Progenitor cell of endocrine pancreas (in vitro differentiated cells): Measurements from ENCODE around the gene PITPNM1. TPM values are rescaled to one million over a fixed set of nuclear protein-coding genes. Genes with fewer than 3 reads are reported as not detected.
"Not testable (repeated sequence)": the region's sequence is repeated elsewhere in the genome, so short reads cannot be mapped to it uniquely, and the experiment has no call there.

Source experiments
- DNase-seq: peaks from one replicate; pipeline ENCODE4 v3.0.0; 2021; ENCODE audit warnings: low spot score; ENCODE audit not compliant: unreplicated experiment
- H3K27ac Mint-ChIP-seq: 2 replicates; pipeline ENCODE4 v1.8.0; 2021; ENCODE audit warnings: mild to moderate bottlenecking, moderate library complexity, mixed read lengths
- H3K27me3 Mint-ChIP-seq: 2 replicates; pipeline ENCODE4 v1.8.0; 2021; ENCODE audit warnings: mixed read lengths
- H3K36me3 Mint-ChIP-seq: 2 replicates; pipeline ENCODE4 v1.8.0; 2022; ENCODE audit warnings: mixed read lengths; ENCODE audit not compliant: insufficient read depth
- H3K4me1 Mint-ChIP-seq: 2 replicates; pipeline ENCODE4 v1.8.0; 2021; ENCODE audit warnings: low read depth, mixed read lengths
- H3K4me3 Mint-ChIP-seq: 2 replicates; pipeline ENCODE4 v1.8.0; 2021; ENCODE audit warnings: low read depth, mild to moderate bottlenecking, moderate library complexity, mixed read lengths
- H3K9me3 Mint-ChIP-seq: 2 replicates; pipeline ENCODE4 v1.8.0; 2021; ENCODE audit warnings: low read depth, mixed read lengths
- CTCF ChIP-seq: fragments of 200-600 bp; sonication (generic); IDR thresholded peaks from one replicate; pipeline ENCODE4 v1.5.0; 2021; ENCODE audit warnings: antibody characterized with exemption, mild to moderate bottlenecking; ENCODE audit not compliant: unreplicated experiment
- total RNA-seq: library from RNA; stranded (reverse); gene quantifications from 2 replicates; pipeline ENCODE4 v1.2.1, GENCODE V29; 2021

PITPNM1 gene
- total RNA-seq, 1 donor from 2014 or later: 76.3 TPM

- Mint-ChIP-seq H3K4me1 (peaks cover 9% of the 10 kb centered on the region), H3K27me3 (peaks cover under 1% of the 10 kb centered on the region), H3K9me3 (peaks cover 2% of the 10 kb centered on the region), H3K36me3 (peaks cover 16% of the 10 kb centered on the region), H3K4me3 (peak overlapping the region; percentile 7), H3K27ac (no peak overlapping the region)
- no peak for DNase-seq
- TF ChIP-seq CTCF: no peak
Observed at GRCh38 chr11:67484847-67485311, 20.3 kb downstream of the PITPNM1 start.

GRCh38 chr11:67483831-67484665 lies 21.1 kb downstream of the PITPNM1 start:
- H3K27ac Mint-ChIP-seq: no peak overlapping the region
- peaks cover 9% of the 10 kb centered on the region for H3K4me1 Mint-ChIP-seq
- H3K9me3 Mint-ChIP-seq: peaks cover 2% of the 10 kb centered on the region
- TF ChIP-seq CTCF: no peak
- peaks cover 12% of the 10 kb centered on the region for H3K36me3 Mint-ChIP-seq
- peak overlapping the region; percentile 87 for H3K4me3 Mint-ChIP-seq
- H3K27me3 Mint-ChIP-seq: peaks cover 2% of the 10 kb centered on the region
- DNase-seq: no peak

- peak; percentile 95 for DNase-seq
- peaks cover 9% of the 10 kb centered on the region for H3K4me1 Mint-ChIP-seq
- peaks cover 2% of the 10 kb centered on the region for H3K9me3 Mint-ChIP-seq
- peak within 1 kb of the TSS; percentile 94 for H3K27ac Mint-ChIP-seq
- H3K4me3 Mint-ChIP-seq: peak within 1 kb of the TSS; percentile 87
- H3K27me3 Mint-ChIP-seq: peaks cover 2% of the 10 kb centered on the region
- peaks cover 12% of the 10 kb centered on the region for H3K36me3 Mint-ChIP-seq
- peak; percentile 15 for TF ChIP-seq CTCF
Observed at GRCh38 chr11:67482827-67483798, 22.1 kb downstream of the PITPNM1 start, which contains the start of gene AIP. Gene AIP (plus strand): TSS chr11:67483026. CDS start chr11:67483159, 133 bp downstream.

GRCh38 chr11:67482275-67482826 lies 22.8 kb downstream of the PITPNM1 start:
- peaks cover 2% of the 10 kb centered on the region for H3K9me3 Mint-ChIP-seq
- DNase-seq: no peak
- peaks cover 9% of the 10 kb centered on the region for H3K4me1 Mint-ChIP-seq
- no peak overlapping the region for H3K27ac Mint-ChIP-seq
- H3K27me3 Mint-ChIP-seq: peaks cover 2% of the 10 kb centered on the region
- peaks cover 8% of the 10 kb centered on the region for H3K36me3 Mint-ChIP-seq
- H3K4me3 Mint-ChIP-seq: peak overlapping the region; percentile 87
- TF ChIP-seq CTCF: no peak

GRCh38 chr11:67477344-67478050 lies 27.7 kb downstream of the PITPNM1 start:
- not testable (repeated sequence) for H3K4me3 Mint-ChIP-seq, H3K4me1 Mint-ChIP-seq, H3K27ac Mint-ChIP-seq, H3K27me3 Mint-ChIP-seq, H3K36me3 Mint-ChIP-seq, H3K9me3 Mint-ChIP-seq, DNase-seq

GRCh38 chr11:67476692-67477091 lies 28.5 kb downstream of the PITPNM1 start:
- not testable (repeated sequence) for DNase-seq, H3K27ac Mint-ChIP-seq, H3K4me3 Mint-ChIP-seq, H3K27me3 Mint-ChIP-seq, H3K36me3 Mint-ChIP-seq, H3K4me1 Mint-ChIP-seq, H3K9me3 Mint-ChIP-seq
